Activated T-helper 17 cell treated with anti-CD3 and anti-CD28 coated beads, Interleukin-2, amount 50 U/mL, for 72 hours (primary cell): Measurements from ENCODE around the gene TRIM56. TPM values are rescaled to one million over a fixed set of nuclear protein-coding genes. Genes with fewer than 3 reads are reported as not detected.
A peak's percentile ranks its signal among the peaks of the same experiment; 100 is the strongest.
"Not testable (repeated sequence)": the region's sequence is repeated elsewhere in the genome, so short reads cannot be mapped to it uniquely, and the experiment has no call there.

Experiments used
- ATAC-seq: fragments of 150-1000 bp; cut with Tn5 transposase; replicated peaks from 2 replicates; pipeline ENCODE4 v1.10.0; 2021; ENCODE audit warnings: mild to moderate bottlenecking, moderate library complexity
- H3K27ac Mint-ChIP-seq: one replicate; pipeline ENCODE4 v1.8.0; 2022; ENCODE audit warnings: mixed read lengths
- H3K27me3 Mint-ChIP-seq: one replicate; pipeline ENCODE4 v1.8.0; 2022; ENCODE audit warnings: mixed read lengths
- H3K36me3 Mint-ChIP-seq: one replicate; pipeline ENCODE4 v1.8.0; 2022; ENCODE audit warnings: low read depth, mild to moderate bottlenecking, mixed read lengths
- H3K4me1 Mint-ChIP-seq: one replicate; pipeline ENCODE4 v1.8.0; 2022; ENCODE audit warnings: mixed read lengths
- H3K4me3 Mint-ChIP-seq: one replicate; pipeline ENCODE4 v1.8.0; 2022; ENCODE audit warnings: mild to moderate bottlenecking, mixed read lengths
- H3K9me3 Mint-ChIP-seq: one replicate; pipeline ENCODE4 v1.8.0; 2022; ENCODE audit warnings: mixed read lengths
- total RNA-seq, 2 donors: library from RNA; stranded (reverse); gene quantifications; one replicate each; pipeline ENCODE4 v1.2.3, GENCODE V29; 2022

TRIM56 gene
- total RNA-seq, 2 donors from 2014 or later, result 45.4 to 55.5 TPM

- peak; percentile 79 for ATAC-seq
- Mint-ChIP-seq H3K4me3 (peak within 1 kb of the TSS; percentile 65), H3K9me3 (no peaks in the 10 kb centered on the region), H3K4me1 (peaks cover 24% of the 10 kb centered on the region), H3K27ac (peak within 1 kb of the TSS; percentile 50), H3K36me3 (no peaks in the 10 kb centered on the region), H3K27me3 (peaks cover 49% of the 10 kb centered on the region)
Observed at GRCh38 chr7:101126651-101127459, 41.6 kb downstream of the TRIM56 start, which contains the start of gene SERPINE1. TSS of gene SERPINE1 (plus strand) at chr7:101127104. CDS start at chr7:101128394, 1,290 bp downstream.

GRCh38 chr7:101127460-101128039 lies 42.3 kb downstream of the TRIM56 start:
- peak overlapping the region; percentile 65 for H3K4me3 Mint-ChIP-seq
- peaks cover 18% of the 10 kb centered on the region for H3K4me1 Mint-ChIP-seq
- H3K9me3 Mint-ChIP-seq, result no peaks in the 10 kb centered on the region
- H3K27me3 Mint-ChIP-seq, result peaks cover 42% of the 10 kb centered on the region
- no peaks in the 10 kb centered on the region for H3K36me3 Mint-ChIP-seq
- ATAC-seq, result no peak
- H3K27ac Mint-ChIP-seq, result peak overlapping the region; percentile 50

- no peaks in the 10 kb centered on the region for H3K9me3 Mint-ChIP-seq
- no peak overlapping the region for H3K27ac Mint-ChIP-seq
- H3K4me3 Mint-ChIP-seq, result no peak overlapping the region
- H3K27me3 Mint-ChIP-seq, result peaks cover 40% of the 10 kb centered on the region
- H3K36me3 Mint-ChIP-seq, result no peaks in the 10 kb centered on the region
- peaks cover 18% of the 10 kb centered on the region for H3K4me1 Mint-ChIP-seq
- no peak for ATAC-seq
Observed at GRCh38 chr7:101128040-101128834, 43.0 kb downstream of the TRIM56 start.

- Mint-ChIP-seq H3K4me3 (no peak overlapping the region), H3K27me3 (peaks cover 43% of the 10 kb centered on the region), H3K4me1 (peaks cover 19% of the 10 kb centered on the region), H3K36me3 (no peaks in the 10 kb centered on the region), H3K27ac (no peak overlapping the region), H3K9me3 (no peaks in the 10 kb centered on the region)
- ATAC-seq, result no peak
Observed at GRCh38 chr7:101129603-101130117, 44.4 kb downstream of the TRIM56 start.

GRCh38 chr7:101132626-101133600 lies 47.6 kb downstream of the TRIM56 start:
- Mint-ChIP-seq H3K27me3 (peaks cover 22% of the 10 kb centered on the region), H3K27ac (peak overlapping the region; percentile 7)
- ATAC-seq, result not testable (repeated sequence)

GRCh38 chr7:101133621-101134398 lies 48.5 kb downstream of the TRIM56 start:
- Mint-ChIP-seq H3K4me3 (no peak overlapping the region), H3K4me1 (peaks cover 21% of the 10 kb centered on the region), H3K27me3 (peaks cover 22% of the 10 kb centered on the region), H3K27ac (no peak overlapping the region), H3K36me3 (no peaks in the 10 kb centered on the region), H3K9me3 (no peaks in the 10 kb centered on the region)
- no peak for ATAC-seq

More at GRCh38 chr7:101132626-101133600, 47.6 kb downstream of the TRIM56 start:
- H3K4me1 Mint-ChIP-seq, result peaks cover 14% of the 10 kb centered on the region
- H3K9me3 Mint-ChIP-seq, H3K4me3 Mint-ChIP-seq, H3K36me3 Mint-ChIP-seq: not testable (repeated sequence)

- Mint-ChIP-seq H3K27ac (no peak overlapping the region), H3K9me3 (no peaks in the 10 kb centered on the region), H3K4me1 (peaks cover 21% of the 10 kb centered on the region), H3K4me3 (no peak overlapping the region), H3K27me3 (peaks cover 20% of the 10 kb centered on the region), H3K36me3 (no peaks in the 10 kb centered on the region)
- no peak for ATAC-seq
Observed at GRCh38 chr7:101134399-101134980, 49.2 kb downstream of the TRIM56 start.

GRCh38 chr7:101137651-101138212 lies 52.5 kb downstream of the TRIM56 start:
- peak overlapping the region; percentile 16 for H3K27ac Mint-ChIP-seq
- no peak for ATAC-seq
- H3K4me1 Mint-ChIP-seq, result peaks cover 26% of the 10 kb centered on the region
- peaks cover 13% of the 10 kb centered on the region for H3K27me3 Mint-ChIP-seq
- H3K9me3 Mint-ChIP-seq, result no peaks in the 10 kb centered on the region
- H3K4me3 Mint-ChIP-seq, result peak overlapping the region; percentile 66
- H3K36me3 Mint-ChIP-seq, result no peaks in the 10 kb centered on the region

- no peaks in the 10 kb centered on the region for H3K9me3 Mint-ChIP-seq
- peak; percentile 94 for ATAC-seq
- H3K27me3 Mint-ChIP-seq, result peaks cover 10% of the 10 kb centered on the region
- peaks cover 26% of the 10 kb centered on the region for H3K4me1 Mint-ChIP-seq
- peak overlapping the region; percentile 66 for H3K4me3 Mint-ChIP-seq
- H3K27ac Mint-ChIP-seq, result peak overlapping the region; percentile 61
- H3K36me3 Mint-ChIP-seq, result no peaks in the 10 kb centered on the region
Observed at GRCh38 chr7:101138213-101138870, 53.1 kb downstream of the TRIM56 start.

GRCh38 chr7:101140339-101140699 lies 55.0 kb downstream of the TRIM56 start:
- no peak for ATAC-seq
- Mint-ChIP-seq H3K27me3 (peaks cover 7% of the 10 kb centered on the region), H3K36me3 (no peaks in the 10 kb centered on the region), H3K27ac (no peak overlapping the region), H3K4me3 (no peak overlapping the region), H3K9me3 (no peaks in the 10 kb centered on the region), H3K4me1 (peaks cover 26% of the 10 kb centered on the region)

- Mint-ChIP-seq H3K4me1 (peaks cover 26% of the 10 kb centered on the region), H3K9me3 (no peaks in the 10 kb centered on the region), H3K36me3 (no peaks in the 10 kb centered on the region), H3K27me3 (peaks cover 7% of the 10 kb centered on the region), H3K27ac (no peak overlapping the region), H3K4me3 (no peak overlapping the region)
- ATAC-seq, result no peak
Observed at GRCh38 chr7:101140746-101141382, 55.6 kb downstream of the TRIM56 start.
